GM19099 (cell line): ENCODE results near the gene PACS2.
A peak's percentile ranks its signal among the peaks of the same experiment; 100 is the strongest.

Experiments used
- POLR2A ChIP-seq: IDR thresholded peaks from 3 replicates; pipeline ENCODE4 v1.6.1; 2011; ENCODE audit warnings: low read depth; ENCODE audit not compliant: insufficient read length; ENCODE audit errors: extremely low read depth

PACS2 gene

GRCh38 chr14:105416671-105417070 lies 102.1 kb downstream of the PACS2 start:
- no peak for TF ChIP-seq POLR2A

GRCh38 chr14:105417690-105418121 lies 103.2 kb downstream of the PACS2 start:
- TF ChIP-seq POLR2A: no peak

- TF ChIP-seq POLR2A: no peak
Observed at GRCh38 chr14:105418269-105419194, 104.0 kb downstream of the PACS2 start.

- peak; percentile 43 for TF ChIP-seq POLR2A
Observed at GRCh38 chr14:105419195-105420091, 104.9 kb downstream of the PACS2 start, which contains the start of gene MTA1. TSS of gene MTA1 (plus strand) at chr14:105419827. CDS start at chr14:105420036, 209 bp downstream.

GRCh38 chr14:105420101-105420973 lies 105.8 kb downstream of the PACS2 start:
- no peak for TF ChIP-seq POLR2A

GRCh38 chr14:105420974-105421674 lies 106.6 kb downstream of the PACS2 start:
- TF ChIP-seq POLR2A: no peak

- no peak for TF ChIP-seq POLR2A
Observed at GRCh38 chr14:105421723-105422615, 107.4 kb downstream of the PACS2 start.

- TF ChIP-seq POLR2A: no peak
Observed at GRCh38 chr14:105422695-105423487, 108.3 kb downstream of the PACS2 start.

GRCh38 chr14:105423488-105424195 lies 109.1 kb downstream of the PACS2 start:
- TF ChIP-seq POLR2A: no peak

GRCh38 chr14:105424861-105425260 lies 110.3 kb downstream of the PACS2 start:
- no peak for TF ChIP-seq POLR2A

GRCh38 chr14:105425823-105426247 lies 111.3 kb downstream of the PACS2 start:
- TF ChIP-seq POLR2A: no peak

GRCh38 chr14:105426416-105427130 lies 112.0 kb downstream of the PACS2 start:
- no peak for TF ChIP-seq POLR2A
